ENCODE measurements around the gene SAV1. TPM values are rescaled to one million over a fixed set of nuclear protein-coding genes. Genes with fewer than 3 reads are reported as not detected.

Gene SAV1
- total and polyA plus RNA-seq, 2 of the 4 experiments (the other 2 are of a cell fraction) = 17.0 to 18.8 TPM

DNA sequence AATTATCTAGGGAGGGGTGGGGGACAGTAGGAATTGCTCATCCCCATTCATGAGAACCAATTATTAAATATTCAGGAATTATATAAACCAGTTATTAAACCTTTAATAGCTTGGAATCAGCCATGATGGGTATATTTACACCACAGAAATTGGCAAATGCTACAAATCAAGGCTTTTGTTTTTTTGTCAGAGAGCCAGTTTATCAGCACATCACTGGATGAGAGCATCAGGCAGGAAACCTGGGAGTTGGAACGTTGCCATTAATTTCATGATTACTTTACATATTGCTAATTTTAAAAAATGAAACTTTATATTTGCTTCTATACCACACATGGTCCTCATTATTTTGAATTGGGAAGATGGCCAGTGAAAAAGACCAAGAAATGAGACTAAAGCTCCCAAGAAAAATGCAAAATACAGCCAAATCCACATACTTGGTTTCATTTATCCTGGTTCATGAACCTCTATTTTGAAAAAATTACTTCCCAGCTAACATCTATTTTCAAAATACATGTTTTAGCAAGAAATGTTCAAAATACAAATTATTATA, 59.7 kb downstream of the SAV1 start:
- DNase-seq (no peak), ATAC-seq (ENCODE audit: low read depth) (no peak)
- no peak overlapping the region for H4K91ac ChIP-seq (ENCODE audit: insufficient read depth, low read depth, low read length)
- no peak overlapping the region for H3K4ac ChIP-seq (ENCODE audit: low read depth, low read length)
- no peak overlapping the region for H4K8ac ChIP-seq (ENCODE audit: low read depth in 2 of 2, low read length in 2 of 2)
- H3K36me3 ChIP-seq (ENCODE audit: control insufficient read depth, insufficient read depth, low read length) = no peaks in the 10 kb centered on the region
- H3K4me1 ChIP-seq (ENCODE audit: control insufficient read depth, insufficient read depth, low read length) = no peaks in the 10 kb centered on the region
- no peak overlapping the region for H2BK20ac ChIP-seq (ENCODE audit: low read depth, low read length)
- WGBS, 2 experiments (ENCODE audit: extremely low coverage in 2 of 2, insufficient read length in 1 of 2) = no CpG with 5 or more reads among the region's 1 CpG
- H2AFZ ChIP-seq (replicated peaks; ENCODE audit: low read length, poor library complexity) = no peak overlapping the region
- H2BK120ac ChIP-seq (ENCODE audit: low read depth, low read length) = no peak overlapping the region
- H2BK5ac ChIP-seq (ENCODE audit: low read depth, low read length, poor library complexity, severe bottlenecking) = no peak overlapping the region
- H3K9me3 ChIP-seq (ENCODE audit: control insufficient read depth, insufficient read depth, low read length) = no peaks in the 10 kb centered on the region
- no peaks in the 10 kb centered on the region for H3K27me3 ChIP-seq (ENCODE audit: control insufficient read depth, insufficient read depth, low read length)
- in situ Hi-C loops (cut with MboI; ENCODE audit: low sequenced_read_pairs) = no loop called here
- no peak overlapping the region for H2BK15ac ChIP-seq (ENCODE audit: low read depth, low read length)
- CTCF ChIA-PET = no interaction called here
- no peak overlapping the region for H2AK9ac ChIP-seq (replicated peaks; ENCODE audit: low read depth, low read length, poor library complexity)
- no peaks in the 10 kb centered on the region for H3K79me1 ChIP-seq (ENCODE audit: low read depth in 1 of 2, low read length in 2 of 2)
- H2AK5ac ChIP-seq (ENCODE audit: low read depth, low read length) = no peak overlapping the region
- TF ChIP-seq MXI1 (IDR thresholded peaks at IDR 0.05; ENCODE audit: borderline replicate concordance, low read depth, low read length) (no peak), POLR2A (IDR thresholded peaks at IDR 0.05; ENCODE audit: low read depth, low read length) (no peak), BHLHE40 (IDR thresholded peaks at IDR 0.05; ENCODE audit: low read depth, low read length) (no peak), RAD21 (IDR thresholded peaks at IDR 0.05; ENCODE audit: low read length) (no peak), MAZ (IDR thresholded peaks at IDR 0.05; ENCODE audit: borderline replicate concordance, low read depth, low read length) (no peak), USF2 (IDR thresholded peaks at IDR 0.05; ENCODE audit: low read depth, low read length) (no peak), RFX5 (IDR thresholded peaks at IDR 0.05; ENCODE audit: low read depth, low read length) (no peak), CTCF (conservative IDR thresholded peaks at IDR 0.05; ENCODE audit: low read depth, low read length) (no peak), MAFK (IDR thresholded peaks at IDR 0.05; ENCODE audit: low read depth, low read length) (no peak), SMC3 (IDR thresholded peaks at IDR 0.05; ENCODE audit: low read depth, low read length) (no peak), NFE2L2 (IDR thresholded peaks at IDR 0.05; ENCODE audit: low read depth, low read length) (no peak), CHD1 (IDR thresholded peaks at IDR 0.05; ENCODE audit: low read depth, low read length) (no peak), RCOR1 (IDR thresholded peaks at IDR 0.05; ENCODE audit: insufficient replicate concordance, low read length) (no peak), FOS (IDR thresholded peaks at IDR 0.05; ENCODE audit: low read depth, low read length) (no peak), CEBPB (IDR thresholded peaks at IDR 0.05; ENCODE audit: low read depth, low read length) (no peak)
- TF ChIP-seq, protein P1, sequence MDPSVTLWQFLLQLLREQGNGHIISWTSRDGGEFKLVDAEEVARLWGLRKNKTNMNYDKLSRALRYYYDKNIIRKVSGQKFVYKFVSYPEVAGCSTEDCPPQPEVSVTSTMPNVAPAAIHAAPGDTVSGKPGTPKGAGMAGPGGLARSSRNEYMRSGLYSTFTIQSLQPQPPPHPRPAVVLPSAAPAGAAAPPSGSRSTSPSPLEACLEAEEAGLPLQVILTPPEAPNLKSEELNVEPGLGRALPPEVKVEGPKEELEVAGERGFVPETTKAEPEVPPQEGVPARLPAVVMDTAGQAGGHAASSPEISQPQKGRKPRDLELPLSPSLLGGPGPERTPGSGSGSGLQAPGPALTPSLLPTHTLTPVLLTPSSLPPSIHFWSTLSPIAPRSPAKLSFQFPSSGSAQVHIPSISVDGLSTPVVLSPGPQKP (IDR thresholded peaks at IDR 0.05; ENCODE audit: borderline replicate concordance, low read depth, low read length) = no peak
- no peak overlapping the region for H3K27ac ChIP-seq (ENCODE audit: insufficient read depth, low read length)
- intact Hi-C loops (cut with micrococcal nuclease) = no loop called here
- no peak overlapping the region for H4K5ac ChIP-seq (ENCODE audit: low read depth, low read length)
- H3K9me1 ChIP-seq (ENCODE audit: insufficient read depth, low read length) = no peaks in the 10 kb centered on the region; the same call in 1 of the 2 replicates
- dilution Hi-C loops (cut with HindIII; ENCODE audit: low sequenced_read_pairs, unreplicated experiment) = no loop called here
- BruUV-seq (replicated peaks) = no TSS peak
- no peak overlapping the region for H3K56ac ChIP-seq (ENCODE audit: extremely low read depth, insufficient read depth, low read length)
- no peak overlapping the region for H3K14ac ChIP-seq (replicated peaks; ENCODE audit: low read depth, low read length)
- H3K4me2 ChIP-seq (ENCODE audit: low read depth, low read length) = no peak overlapping the region
- no peaks in the 10 kb centered on the region for H4K20me1 ChIP-seq (ENCODE audit: insufficient read depth, low read length)
- H3K4me3 ChIP-seq (ENCODE audit: insufficient read depth, low read depth, low read length) = no peak overlapping the region
- no peak overlapping the region for H3K23ac ChIP-seq (ENCODE audit: low read depth, low read length)
- POLR2A ChIA-PET (ENCODE audit: unreplicated experiment) = no interaction called here
- no peak overlapping the region for H3K18ac ChIP-seq (ENCODE audit: low read depth, low read length)
- no peak overlapping the region for H3K9ac ChIP-seq (ENCODE audit: low read depth, low read length)
